ENCODE measurements around the gene FBXO42.

DNA sequence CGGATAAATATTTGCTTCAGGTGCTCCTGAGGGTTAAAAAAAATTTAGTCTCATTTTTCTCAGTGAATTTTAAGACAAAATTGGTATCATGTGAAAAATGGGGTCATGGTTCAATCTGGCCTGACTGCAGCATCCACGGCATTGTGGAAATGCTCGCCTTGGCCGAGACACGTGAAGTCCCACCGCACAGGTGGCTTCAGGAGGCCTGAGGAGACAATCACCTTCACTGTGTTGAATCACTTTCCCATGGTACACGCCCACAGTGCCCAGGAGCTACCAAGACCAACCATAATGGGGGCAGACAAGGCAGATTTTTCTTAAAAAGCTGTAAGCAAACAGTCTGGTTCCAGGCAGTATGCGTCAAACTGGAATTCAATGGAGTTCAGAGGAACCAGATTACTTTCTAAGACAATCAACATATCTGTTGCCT is 104.3 kb downstream of the FBXO42 start:
- TF ChIP-seq CTCF (IDR thresholded peaks at IDR 0.05; ENCODE audit: low read depth, low read length) (no peak), POLR2A (IDR thresholded peaks at IDR 0.05; ENCODE audit: extremely low read depth, insufficient read length) (no peak), MAX (IDR thresholded peaks at IDR 0.05; ENCODE audit: low read depth, low read length) (no peak), MYC (IDR thresholded peaks at IDR 0.05; ENCODE audit: low read depth, low read length) (no peak)
